GM12878 (cell line): Measurements from ENCODE around the gene IL17RA.

Experiments
- BRCA1 ChIP-seq: IDR thresholded peaks from 2 replicates; pipeline ENCODE4 v1.6.1; 2011; ENCODE audit warnings: low read depth, low read length, improper control_type of control experiment
- EZH2 ChIP-seq: IDR thresholded peaks from 2 replicates; pipeline ENCODE4 v1.6.1; 2012; ENCODE audit warnings: low read depth, mild to moderate bottlenecking, control low read depth, inconsistent platforms, low read length, borderline replicate concordance; ENCODE audit not compliant: control insufficient read depth
- FOS ChIP-seq: IDR thresholded peaks from 3 replicates; pipeline ENCODE4 v1.6.1; 2011; ENCODE audit warnings: borderline replicate concordance; ENCODE audit not compliant: insufficient read length; ENCODE audit errors: extremely low read depth
- JUND ChIP-seq: IDR thresholded peaks from 2 replicates; pipeline ENCODE4 v1.6.1; 2012; ENCODE audit warnings: low read depth, mild to moderate bottlenecking, low read length, improper control_type of control experiment, moderate library complexity
- MYC ChIP-seq: IDR thresholded peaks from 2 replicates; pipeline ENCODE4 v1.6.1; 2011; ENCODE audit warnings: mild to moderate bottlenecking, low read length, moderate library complexity, inconsistent platforms; ENCODE audit not compliant: insufficient read depth, insufficient replicate concordance, insufficient read length, severe bottlenecking
- NRF1 ChIP-seq: conservative IDR thresholded peaks from 2 replicates; pipeline ENCODE4 v1.6.1; 2011; ENCODE audit warnings: mild to moderate bottlenecking, low read depth, low read length, improper control_type of control experiment
- PAX5 ChIP-seq: IDR thresholded peaks from 2 replicates; pipeline ENCODE4 v1.6.1; 2011; ENCODE audit warnings: low read depth, low read length, borderline replicate concordance
- PBX3 ChIP-seq: IDR thresholded peaks from 2 replicates; pipeline ENCODE4 v1.6.1; 2011; ENCODE audit warnings: mild to moderate bottlenecking, low read depth, low read length, moderate library complexity; ENCODE audit not compliant: insufficient replicate concordance
- RBBP5 ChIP-seq: fragments of 200-600 bp; sonication (generic); conservative IDR thresholded peaks from 2 replicates; pipeline ENCODE4 v1.6.1; 2016
- SMARCA5 ChIP-seq: fragments of 450-650 bp; IDR thresholded peaks from 2 replicates; pipeline ENCODE4 v1.6.1; 2017; ENCODE audit warnings: mild to moderate bottlenecking
- SP1 ChIP-seq: IDR thresholded peaks from one replicate; pipeline ENCODE4 v1.6.1; 2011; ENCODE audit warnings: low read depth, low read length
- TF ChIP-seq, protein P1 (sequence below), 3 experiments: IDR thresholded peaks in 2 of 3; conservative IDR thresholded peaks in 1 of 3; 2 replicates each; pipeline ENCODE4 v1.5.1; 2011; ENCODE audit warnings: low read depth in 3 of 3, low read length in 3 of 3, mild to moderate bottlenecking in 3 of 3, control low read depth in 2 of 3, moderate library complexity in 2 of 3, inconsistent platforms in 1 of 3, mixed read lengths in 1 of 3; ENCODE audit not compliant: control insufficient read depth in 2 of 3, insufficient read depth in 1 of 3; ENCODE audit errors: extremely low read depth in 1 of 3
- TF ChIP-seq, protein P2 (sequence below): IDR thresholded peaks from 2 replicates; pipeline ENCODE4 v1.6.1; 2011; ENCODE audit warnings: low read depth, mild to moderate bottlenecking, low read length, moderate library complexity, borderline replicate concordance; ENCODE audit errors: extremely low read depth

DNA sequence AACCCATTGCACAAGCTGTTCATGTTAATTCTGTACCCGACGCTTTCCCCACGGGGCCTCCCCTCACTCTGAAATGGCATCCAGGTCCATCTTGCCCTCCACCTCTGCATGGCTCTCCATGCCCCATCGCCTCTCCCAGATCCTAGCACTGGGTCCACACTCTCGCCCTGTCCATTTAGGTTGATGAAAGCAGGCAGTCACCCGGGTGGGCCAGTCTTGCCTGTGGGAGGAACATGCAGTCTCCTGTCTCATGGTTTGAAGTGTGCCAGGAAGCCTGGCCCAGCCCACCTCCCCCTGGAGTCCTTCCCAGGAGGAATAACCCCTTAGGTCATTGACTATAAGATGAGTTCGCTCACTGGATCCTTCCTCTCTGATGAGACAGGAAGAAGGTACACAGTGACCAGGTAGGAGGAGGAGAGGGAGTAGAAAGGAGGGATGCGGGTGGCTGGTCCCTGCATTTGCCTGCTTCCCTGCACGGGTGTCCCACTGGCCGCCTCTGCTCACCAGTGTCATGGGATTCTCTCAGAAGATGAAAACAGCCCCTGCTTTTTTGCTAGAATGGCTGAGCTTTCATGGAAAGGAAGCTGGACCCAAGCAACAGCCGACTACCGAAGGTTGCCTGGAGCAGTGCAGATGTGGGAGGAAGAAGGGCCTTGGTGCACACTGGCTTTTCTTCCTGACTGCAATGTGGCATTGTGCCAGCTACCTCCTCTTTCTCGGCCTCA, 29.5 kb downstream of the IL17RA start:
- TF ChIP-seq, protein P1, sequence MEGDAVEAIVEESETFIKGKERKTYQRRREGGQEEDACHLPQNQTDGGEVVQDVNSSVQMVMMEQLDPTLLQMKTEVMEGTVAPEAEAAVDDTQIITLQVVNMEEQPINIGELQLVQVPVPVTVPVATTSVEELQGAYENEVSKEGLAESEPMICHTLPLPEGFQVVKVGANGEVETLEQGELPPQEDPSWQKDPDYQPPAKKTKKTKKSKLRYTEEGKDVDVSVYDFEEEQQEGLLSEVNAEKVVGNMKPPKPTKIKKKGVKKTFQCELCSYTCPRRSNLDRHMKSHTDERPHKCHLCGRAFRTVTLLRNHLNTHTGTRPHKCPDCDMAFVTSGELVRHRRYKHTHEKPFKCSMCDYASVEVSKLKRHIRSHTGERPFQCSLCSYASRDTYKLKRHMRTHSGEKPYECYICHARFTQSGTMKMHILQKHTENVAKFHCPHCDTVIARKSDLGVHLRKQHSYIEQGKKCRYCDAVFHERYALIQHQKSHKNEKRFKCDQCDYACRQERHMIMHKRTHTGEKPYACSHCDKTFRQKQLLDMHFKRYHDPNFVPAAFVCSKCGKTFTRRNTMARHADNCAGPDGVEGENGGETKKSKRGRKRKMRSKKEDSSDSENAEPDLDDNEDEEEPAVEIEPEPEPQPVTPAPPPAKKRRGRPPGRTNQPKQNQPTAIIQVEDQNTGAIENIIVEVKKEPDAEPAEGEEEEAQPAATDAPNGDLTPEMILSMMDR (IDR thresholded peaks at IDR 0.05 in 2 of 3, conservative IDR thresholded peaks at IDR 0.05 in 1 of 3; ENCODE audit: control insufficient read depth in 2 of 3, extremely low read depth in 1 of 3, insufficient read depth in 1 of 3, low read depth in 3 of 3, low read length in 3 of 3) = no peak
- TF ChIP-seq FOS = no peak
- TF ChIP-seq EZH2 = no peak
- TF ChIP-seq RBBP5 = no peak
- TF ChIP-seq PBX3 = no peak
- TF ChIP-seq JUND = no peak
- no peak for TF ChIP-seq SMARCA5
- TF ChIP-seq, protein P2, sequence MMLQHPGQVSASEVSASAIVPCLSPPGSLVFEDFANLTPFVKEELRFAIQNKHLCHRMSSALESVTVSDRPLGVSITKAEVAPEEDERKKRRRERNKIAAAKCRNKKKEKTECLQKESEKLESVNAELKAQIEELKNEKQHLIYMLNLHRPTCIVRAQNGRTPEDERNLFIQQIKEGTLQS = no peak
- no peak for TF ChIP-seq BRCA1
- TF ChIP-seq MYC = no peak
- no peak for TF ChIP-seq PAX5
- TF ChIP-seq SP1 = no peak
- no peak for TF ChIP-seq NRF1
